H9 (cell line): ENCODE data around the gene ADAMTS5. TPM values are rescaled to one million over a fixed set of nuclear protein-coding genes. Genes with fewer than 3 reads are reported as not detected.
A peak's percentile ranks its signal among the peaks of the same experiment; 100 is the strongest.

Source experiments
- DNase-seq: peaks from one replicate; pipeline ENCODE4 v3.0.0-alpha.2; 2017
- H2AFZ ChIP-seq: one replicate; pipeline ENCODE4 v1.6.1; 2013; ENCODE audit warnings: mild to moderate bottlenecking, low read length, control low read depth, moderate library complexity
- H2AK5ac ChIP-seq: 2 replicates; pipeline ENCODE4 v1.6.1; 2013; ENCODE audit warnings: low read length, control low read depth, mixed read lengths; ENCODE audit not compliant: insufficient read length
- H2BK120ac ChIP-seq: one replicate; pipeline ENCODE4 v1.6.1; 2013; ENCODE audit warnings: low read depth, mild to moderate bottlenecking, low read length, control low read depth, inconsistent platforms; ENCODE audit not compliant: poor library complexity, severe bottlenecking
- H2BK12ac ChIP-seq: 2 replicates; pipeline ENCODE4 v1.6.1; 2013; ENCODE audit warnings: low read length, control low read depth, mixed read lengths, low read depth; ENCODE audit not compliant: insufficient read length
- H2BK15ac ChIP-seq: 2 replicates; pipeline ENCODE4 v1.6.1; 2013; ENCODE audit warnings: low read depth, low read length, control low read depth
- H2BK20ac ChIP-seq: one replicate; pipeline ENCODE4 v1.6.1; 2013; ENCODE audit warnings: low read depth, mild to moderate bottlenecking, low read length, control low read depth, inconsistent platforms; ENCODE audit not compliant: poor library complexity, severe bottlenecking
- H2BK5ac ChIP-seq: 2 replicates; pipeline ENCODE4 v1.6.1; 2013; ENCODE audit warnings: low read length, control low read depth, mixed read lengths; ENCODE audit not compliant: insufficient read length
- H3K14ac ChIP-seq: 2 replicates; pipeline ENCODE4 v1.6.1; 2013; ENCODE audit warnings: low read length, control low read depth; ENCODE audit not compliant: insufficient read depth
- H3K18ac ChIP-seq: 2 replicates; pipeline ENCODE4 v1.6.1; 2013; ENCODE audit warnings: low read depth, mild to moderate bottlenecking, mixed read lengths, low read length, control low read depth; ENCODE audit not compliant: insufficient read length
- H3K23ac ChIP-seq: 2 replicates; pipeline ENCODE4 v1.6.1; 2013; ENCODE audit warnings: low read length, control low read depth, mixed read lengths, low read depth; ENCODE audit not compliant: insufficient read length
- H3K23me2 ChIP-seq: 2 replicates; pipeline ENCODE4 v1.6.1; 2013; ENCODE audit warnings: low read depth, mild to moderate bottlenecking, mixed read lengths, low read length, control low read depth; ENCODE audit not compliant: insufficient read length, poor library complexity, severe bottlenecking
- H3K27ac ChIP-seq: 2 replicates; pipeline ENCODE4 v1.5.1; 2013; ENCODE audit warnings: low read length, control low read depth, mixed read lengths, low read depth; ENCODE audit not compliant: insufficient read length
- H3K27me3 ChIP-seq: 2 replicates; pipeline ENCODE4 v1.6.1; 2013; ENCODE audit warnings: low read length, control low read depth, inconsistent platforms; ENCODE audit not compliant: insufficient read depth
- H3K4ac ChIP-seq: 2 replicates; pipeline ENCODE4 v1.6.1; 2013; ENCODE audit warnings: low read depth, mild to moderate bottlenecking, control low read depth, inconsistent platforms, low read length, moderate library complexity
- H3K4me1 ChIP-seq: 2 replicates; pipeline ENCODE4 v1.6.1; 2013; ENCODE audit warnings: low read length, control low read depth, inconsistent platforms; ENCODE audit not compliant: insufficient read depth
- H3K4me2 ChIP-seq: 2 replicates; pipeline ENCODE4 v1.6.1; 2013; ENCODE audit warnings: low read length, control low read depth, mixed read lengths; ENCODE audit not compliant: insufficient read length, insufficient read depth
- H3K56ac ChIP-seq: 2 replicates; pipeline ENCODE4 v1.6.1; 2013; ENCODE audit warnings: low read depth, mild to moderate bottlenecking, mixed read lengths, low read length, control low read depth; ENCODE audit not compliant: insufficient read length
- H3K79me1 ChIP-seq: 2 replicates; pipeline ENCODE4 v1.6.1; 2013; ENCODE audit warnings: low read depth, mild to moderate bottlenecking, moderate library complexity, low read length, control low read depth, inconsistent platforms; ENCODE audit not compliant: insufficient read depth, poor library complexity, severe bottlenecking
- H3K79me2 ChIP-seq: 2 replicates; pipeline ENCODE4 v1.6.1; 2013; ENCODE audit warnings: low read length, control low read depth, inconsistent platforms; ENCODE audit not compliant: insufficient read depth
- H3K9ac ChIP-seq: 2 replicates; pipeline ENCODE4 v1.6.1; 2013; ENCODE audit warnings: low read length, control low read depth, mixed read lengths; ENCODE audit not compliant: insufficient read length; ENCODE audit errors: extremely low read depth
- H3K9me3 ChIP-seq: one replicate; pipeline ENCODE4 v1.6.1; 2013; ENCODE audit warnings: low read depth, low read length, inconsistent platforms; ENCODE audit not compliant: control insufficient read depth
- H3T11ph ChIP-seq: one replicate; pipeline ENCODE4 v1.6.1; 2013; ENCODE audit warnings: mild to moderate bottlenecking, low read length, control low read depth, inconsistent platforms
- H4K20me1 ChIP-seq: one replicate; pipeline ENCODE4 v1.6.1; 2013; ENCODE audit not compliant: control insufficient read depth, insufficient read length, insufficient read depth
- H4K5ac ChIP-seq: 2 replicates; pipeline ENCODE4 v1.6.1; 2013; ENCODE audit warnings: low read depth, mild to moderate bottlenecking, mixed read lengths, low read length, control low read depth; ENCODE audit not compliant: insufficient read length
- H4K8ac ChIP-seq: replicated peaks from 2 replicates; pipeline ENCODE4 v1.6.1; 2013; ENCODE audit warnings: low read length, control low read depth, mixed read lengths, low read depth; ENCODE audit not compliant: insufficient read length
- H4K91ac ChIP-seq: 2 replicates; pipeline ENCODE4 v1.6.1; 2013; ENCODE audit warnings: low read depth, mild to moderate bottlenecking, moderate library complexity, mixed read lengths, low read length, control low read depth; ENCODE audit not compliant: insufficient read length
- H3K27ac Mint-ChIP-seq, 3 experiments: 2 replicates in 2 of 3; 3 replicates in 1 of 3; pipeline ENCODE4 v1.8.0; 2020 to 2021; ENCODE audit warnings: mixed read lengths in 3 of 3, mild to moderate bottlenecking in 1 of 3, moderate library complexity in 1 of 3
- H3K27me3 Mint-ChIP-seq: 2 replicates; pipeline ENCODE4 v1.8.0; 2021; ENCODE audit warnings: low read depth, mild to moderate bottlenecking, moderate library complexity, mixed read lengths
- H3K36me3 Mint-ChIP-seq, 3 experiments: 2 replicates in 2 of 3; 3 replicates in 1 of 3; pipeline ENCODE4 v1.8.0; 2020 to 2021; ENCODE audit warnings: low read depth in 3 of 3, mixed read lengths in 3 of 3; ENCODE audit not compliant: insufficient read depth in 1 of 3
- H3K4me1 Mint-ChIP-seq, 2 experiments: 2 replicates each; pipeline ENCODE4 v1.8.0; 2020; ENCODE audit warnings: mixed read lengths in 2 of 2
- H3K4me3 Mint-ChIP-seq, 2 experiments: 2 replicates in 1 of 2; 3 replicates in 1 of 2; pipeline ENCODE4 v1.8.0; 2020 to 2021; ENCODE audit warnings: mild to moderate bottlenecking in 2 of 2, mixed read lengths in 2 of 2, moderate library complexity in 1 of 2
- H3K9me3 Mint-ChIP-seq, 2 experiments: 2 replicates in 1 of 2; 3 replicates in 1 of 2; pipeline ENCODE4 v1.8.0; 2020; ENCODE audit warnings: mild to moderate bottlenecking in 2 of 2, mixed read lengths in 2 of 2, moderate library complexity in 1 of 2
- CTCF ChIP-seq: fragments of 200-600 bp; sonication (generic); conservative IDR thresholded peaks from 3 replicates; pipeline ENCODE4 v1.8.0; 2021; ENCODE audit warnings: antibody characterized with exemption, mild to moderate bottlenecking
- WGBS: extraction: QIAGEN DNeasy Blood & Tissue Kit; methylation state at CpG from one replicate; pipeline ENCODE4 v1.1.7; 2013; ENCODE audit warnings: missing lambda C conversion rate, low lambda C conversion rate, mixed read lengths; ENCODE audit not compliant: insufficient read length; ENCODE audit errors: extremely low coverage; 5-methylcytosine and 5-hydroxymethylcytosine counted together
- total RNA-seq: library from RNA; stranded (reverse); gene quantifications from 2 replicates; pipeline ENCODE4 v1.2.1, GENCODE V29; 2021

ADAMTS5 gene
- total RNA-seq, 1 experiment from 2014 or later: 0.90 TPM

- no peak overlapping the region for H2BK120ac ChIP-seq
- no peak overlapping the region for H2AK5ac ChIP-seq
- H4K8ac ChIP-seq: no peak overlapping the region
- H3K79me1 ChIP-seq: no peaks in the 10 kb centered on the region
- H3K27me3 Mint-ChIP-seq: peaks cover 2% of the 10 kb centered on the region
- H2AFZ ChIP-seq: no peak overlapping the region
- no peak overlapping the region for H3K9ac ChIP-seq
- H3K23me2 ChIP-seq: no peaks in the 10 kb centered on the region
- no peak overlapping the region for H4K5ac ChIP-seq
- no peak overlapping the region for H3K14ac ChIP-seq
- H3T11ph ChIP-seq: no peak overlapping the region
- H2BK15ac ChIP-seq: no peak overlapping the region
- H3K23ac ChIP-seq: no peak overlapping the region
- H3K4me1 ChIP-seq: 0 out of 2 replicates have a peak, but pooled peaks cover 3% of the 10 kb centered on the region
- no peak overlapping the region for H3K18ac ChIP-seq
- H4K91ac ChIP-seq: no peak overlapping the region
- H3K9me3 ChIP-seq: no peaks in the 10 kb centered on the region
- TF ChIP-seq CTCF: no peak
- peaks cover 10 to 15% of the 10 kb centered on the region in 2 experiments; a peak in 4 of 5 replicates for H3K9me3 Mint-ChIP-seq
- no peaks in the 10 kb centered on the region for H4K20me1 ChIP-seq
- no peak overlapping the region for H3K27ac ChIP-seq
- H2BK12ac ChIP-seq: no peak overlapping the region
- WGBS: no CpG with 5 or more reads among the region's 5 CpGs
- no peak for DNase-seq
- H3K27me3 ChIP-seq: no peaks in the 10 kb centered on the region
- peaks cover 0 to 2% of the 10 kb centered on the region in 2 experiments; a peak in 2 of 4 replicates for H3K4me1 Mint-ChIP-seq
- H3K36me3 Mint-ChIP-seq: peaks cover 0 to 3% (median 0%) of the 10 kb centered on the region in 3 experiments; a peak in 2 of 7 replicates
- no peaks in the 10 kb centered on the region for H3K79me2 ChIP-seq
- no peak overlapping the region for H3K4me3 Mint-ChIP-seq
- H2BK20ac ChIP-seq: no peak overlapping the region
- H2BK5ac ChIP-seq: no peak overlapping the region
- no peak overlapping the region for H3K4ac ChIP-seq
- no peak overlapping the region for H3K56ac ChIP-seq
- H3K27ac Mint-ChIP-seq: peak overlapping the region in 1 of 3 experiments; percentile 90; a peak in 1 of 7 replicates
- no peak overlapping the region for H3K4me2 ChIP-seq
Observed at GRCh38 chr21:26983576-26983975, 16.7 kb upstream of the ADAMTS5 start.
